Peyer's patch (tissue), 4 donors: ENCODE measurements around the gene MAML2. TPM values are rescaled to one million over a fixed set of nuclear protein-coding genes. Genes with fewer than 3 reads are reported as not detected.
A peak's percentile ranks its signal among the peaks of the same experiment; 100 is the strongest.

Experiments used
- DNase-seq, 3 donors: peaks; one replicate each; pipeline ENCODE4 v3.0.0-alpha.2; 2017 to 2019
- H3K27ac ChIP-seq, 4 donors: fragments of 200-600 bp; sonication (generic); one replicate each; pipeline ENCODE4 v1.5.1; 2016 to 2019
- H3K27me3 ChIP-seq, 2 donors: fragments of 200-600 bp; sonication (generic); one replicate each; pipeline ENCODE4 v1.5.1; 2019
- H3K36me3 ChIP-seq, 3 donors: fragments of 200-600 bp; sonication (generic); one replicate each; pipeline ENCODE4 v1.5.1; 2016 to 2019
- H3K4me1 ChIP-seq, 4 donors: fragments of 200-600 bp; sonication (generic); one replicate each; pipeline ENCODE4 v1.5.1; 2016 to 2019
- H3K4me3 ChIP-seq, 4 donors: fragments of 200-600 bp; sonication (generic); 1 replicate in 3 of 4; 2 replicates in 1 of 4; pipeline ENCODE4 v1.5.1; 2016 to 2019; ENCODE audit warnings: mild to moderate bottlenecking in 1 of 4
- H3K9me3 ChIP-seq, 4 donors: fragments of 200-600 bp; sonication (generic); one replicate each; pipeline ENCODE4 v1.5.1; 2016 to 2019; ENCODE audit warnings: mild to moderate bottlenecking in 1 of 4
- POLR2A ChIP-seq, 2 donors: fragments of 450-650 bp; IDR thresholded peaks; one replicate each; pipeline ENCODE4 v1.5.1; 2017; ENCODE audit warnings: antibody characterized with exemption in 2 of 2, mild to moderate bottlenecking in 2 of 2, moderate library complexity in 2 of 2
- total RNA-seq, 4 donors: library from RNA; depleted of rRNA; stranded (reverse); fragments of >200 nt; gene quantifications; one replicate each; pipeline ENCODE4 v1.1.0, GENCODE V29; 2016
- TF ChIP-seq, protein P1 (sequence below), 6 experiments: fragments of 450-650 bp in 4 of 6; fragments of 200-600 bp in 2 of 6; sonication (generic) in 1 of 6; IDR thresholded peaks; one replicate each; pipeline ENCODE4 v1.5.1; 2017 to 2019; ENCODE audit warnings: antibody characterized with exemption in 6 of 6, mild to moderate bottlenecking in 3 of 6, moderate library complexity in 1 of 6

The MAML2 gene
- total RNA-seq, 4 donors from 2014 or later, result 8.4 to 60.2 (median 22.7) TPM

DNA sequence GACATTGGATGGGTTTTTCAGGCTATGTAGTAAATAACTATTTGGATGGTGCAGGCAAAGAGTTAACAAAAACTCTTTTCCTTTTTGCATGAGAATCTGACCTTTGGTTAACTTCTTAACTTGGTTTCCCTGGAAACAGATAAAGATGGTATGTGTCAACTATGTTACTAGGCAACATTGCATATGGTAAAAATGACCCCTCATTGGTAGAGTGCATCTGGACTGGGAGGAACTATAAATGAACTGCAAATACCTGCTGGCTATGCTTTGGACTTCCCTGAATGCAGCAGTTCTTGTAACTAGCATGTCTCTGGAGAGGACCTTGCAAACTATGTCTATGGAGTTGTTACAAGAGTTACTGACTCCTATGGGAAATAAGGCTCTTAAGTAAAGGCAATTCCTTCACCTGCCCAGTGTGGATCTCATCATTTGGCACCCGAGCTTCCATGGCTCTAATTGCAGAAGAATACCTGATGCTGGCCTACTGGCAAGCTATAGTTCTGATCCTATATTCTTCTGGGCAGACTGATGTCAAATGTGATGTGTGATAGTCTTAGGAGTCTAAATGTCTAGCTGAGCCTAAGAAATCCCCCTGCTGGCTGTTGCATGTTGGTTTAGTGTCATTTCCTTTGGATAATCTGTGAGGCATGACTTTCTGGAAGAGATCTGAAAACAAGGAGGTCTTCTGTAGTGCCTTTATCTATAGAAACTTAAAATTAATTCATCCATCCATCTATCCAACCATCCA is 292.4 kb downstream of the MAML2 start:
- Histone ChIP-seq H3K27me3 (no peaks in the 10 kb centered on the region), H3K4me1 (no peaks in the 10 kb centered on the region), H3K36me3 (no peaks in the 10 kb centered on the region), H3K9me3 (no peaks in the 10 kb centered on the region), H3K27ac (no peak overlapping the region), H3K4me3 (no peak overlapping the region)
- TF ChIP-seq POLR2A (IDR thresholded peaks at IDR 0.05), result no peak
- no peak for DNase-seq

DNA sequence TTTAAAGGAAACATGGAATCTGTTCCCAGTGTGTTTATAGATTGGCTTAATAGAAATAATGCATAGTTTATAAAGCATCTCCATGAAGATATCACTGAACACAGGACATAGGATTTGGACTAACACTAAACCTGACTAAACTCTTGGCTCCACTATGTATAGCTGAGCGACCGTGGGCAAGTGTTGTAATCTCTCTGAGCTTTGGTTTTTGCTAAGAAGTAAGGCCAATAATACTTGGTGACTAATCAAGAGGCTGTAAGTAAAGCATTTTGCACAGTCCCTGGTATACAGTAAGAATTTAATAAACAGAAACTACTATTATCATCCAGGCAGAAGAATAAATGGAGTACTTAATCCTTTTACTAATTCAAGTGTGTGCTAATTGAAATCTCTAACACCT is 293.6 kb downstream of the MAML2 start:
- H3K4me1 ChIP-seq, result no peaks in the 10 kb centered on the region
- no peak overlapping the region for H3K4me3 ChIP-seq
- H3K9me3 ChIP-seq, result no peaks in the 10 kb centered on the region
- no peak overlapping the region for H3K27ac ChIP-seq
- no peak for DNase-seq
- H3K36me3 ChIP-seq, result no peaks in the 10 kb centered on the region
- H3K27me3 ChIP-seq, result no peaks in the 10 kb centered on the region
- TF ChIP-seq, protein P1, sequence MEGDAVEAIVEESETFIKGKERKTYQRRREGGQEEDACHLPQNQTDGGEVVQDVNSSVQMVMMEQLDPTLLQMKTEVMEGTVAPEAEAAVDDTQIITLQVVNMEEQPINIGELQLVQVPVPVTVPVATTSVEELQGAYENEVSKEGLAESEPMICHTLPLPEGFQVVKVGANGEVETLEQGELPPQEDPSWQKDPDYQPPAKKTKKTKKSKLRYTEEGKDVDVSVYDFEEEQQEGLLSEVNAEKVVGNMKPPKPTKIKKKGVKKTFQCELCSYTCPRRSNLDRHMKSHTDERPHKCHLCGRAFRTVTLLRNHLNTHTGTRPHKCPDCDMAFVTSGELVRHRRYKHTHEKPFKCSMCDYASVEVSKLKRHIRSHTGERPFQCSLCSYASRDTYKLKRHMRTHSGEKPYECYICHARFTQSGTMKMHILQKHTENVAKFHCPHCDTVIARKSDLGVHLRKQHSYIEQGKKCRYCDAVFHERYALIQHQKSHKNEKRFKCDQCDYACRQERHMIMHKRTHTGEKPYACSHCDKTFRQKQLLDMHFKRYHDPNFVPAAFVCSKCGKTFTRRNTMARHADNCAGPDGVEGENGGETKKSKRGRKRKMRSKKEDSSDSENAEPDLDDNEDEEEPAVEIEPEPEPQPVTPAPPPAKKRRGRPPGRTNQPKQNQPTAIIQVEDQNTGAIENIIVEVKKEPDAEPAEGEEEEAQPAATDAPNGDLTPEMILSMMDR (IDR thresholded peaks at IDR 0.05), result no peak
- no peak for TF ChIP-seq POLR2A (IDR thresholded peaks at IDR 0.05)

DNA sequence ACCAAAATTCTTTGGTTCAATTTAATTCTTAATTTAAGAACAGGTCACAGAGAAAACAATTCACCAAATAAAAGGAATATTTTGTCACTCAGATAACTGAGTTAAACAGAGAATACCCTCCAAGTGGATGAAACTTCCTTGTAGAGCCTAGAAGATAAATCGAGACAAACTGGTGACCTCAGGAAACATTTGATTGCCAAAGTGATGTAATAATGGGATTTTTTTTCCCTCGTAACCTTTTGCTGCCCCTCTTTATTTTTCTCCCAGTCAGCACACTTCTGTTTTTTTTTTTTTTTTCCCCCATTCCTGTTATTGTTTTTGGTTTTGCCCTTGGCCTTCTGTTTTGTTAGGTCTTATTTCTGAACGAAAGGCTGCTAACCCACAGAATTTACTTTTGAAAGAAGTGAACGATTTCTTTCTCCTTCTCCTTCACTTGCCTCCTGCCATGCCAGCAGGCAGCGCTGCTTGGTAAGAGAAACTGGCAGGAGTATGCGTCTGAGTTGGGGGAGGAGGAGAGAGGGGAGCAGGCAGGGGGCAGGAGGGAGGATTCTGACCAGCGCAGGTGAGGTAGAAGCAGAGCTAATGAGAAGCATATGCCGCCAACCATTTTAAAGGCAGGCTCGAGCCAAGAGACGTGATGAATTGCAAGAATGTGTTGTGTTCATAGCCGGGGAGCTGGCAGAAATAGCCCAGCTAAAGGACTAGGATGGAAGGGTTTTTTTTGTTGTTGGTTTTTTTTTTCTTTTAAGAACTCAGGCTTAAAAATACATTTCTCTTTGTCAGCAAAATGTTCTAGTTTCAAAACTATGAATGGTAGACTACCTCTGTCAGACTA is 297.2 kb downstream of the MAML2 start:
- no peak for DNase-seq
- H3K27me3 ChIP-seq, result no peaks in the 10 kb centered on the region
- no peaks in the 10 kb centered on the region for H3K9me3 ChIP-seq
- H3K36me3 ChIP-seq, result no peaks in the 10 kb centered on the region
- H3K4me3 ChIP-seq, result peak overlapping the region in 1 of 4 donors; percentile 4
- no peak for TF ChIP-seq POLR2A (IDR thresholded peaks at IDR 0.05)
- TF ChIP-seq, protein P1 (IDR thresholded peaks at IDR 0.05), result no peak
- H3K4me1 ChIP-seq, result no peaks in the 10 kb centered on the region
- peak overlapping the region in 1 of 4 donors; percentile 38 for H3K27ac ChIP-seq

DNA sequence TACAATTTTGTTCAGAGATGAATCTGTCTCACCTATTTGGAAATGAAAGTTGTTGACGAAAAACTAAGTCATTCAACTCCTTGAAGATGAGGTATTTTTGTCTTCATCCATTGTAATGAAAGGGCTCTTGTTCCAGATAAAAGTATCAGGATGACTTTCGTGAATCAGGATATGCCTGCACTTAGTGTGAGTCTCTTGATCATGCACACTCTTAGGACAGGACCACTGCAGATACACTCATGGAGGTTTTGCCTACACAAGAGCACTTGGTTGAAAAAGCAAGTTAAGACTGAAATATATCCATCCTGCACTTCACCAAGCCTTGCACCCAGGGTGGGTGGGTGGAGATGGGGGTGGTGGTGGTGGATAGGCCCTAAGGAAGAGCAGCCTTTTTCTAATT is 298.2 kb downstream of the MAML2 start:
- no peak overlapping the region for H3K4me3 ChIP-seq
- H3K27ac ChIP-seq, result no peak overlapping the region
- TF ChIP-seq, protein P1 (IDR thresholded peaks at IDR 0.05), result no peak
- no peak for TF ChIP-seq POLR2A (IDR thresholded peaks at IDR 0.05)
- H3K27me3 ChIP-seq, result no peaks in the 10 kb centered on the region
- H3K9me3 ChIP-seq, result no peaks in the 10 kb centered on the region
- H3K36me3 ChIP-seq, result no peaks in the 10 kb centered on the region
- no peak for DNase-seq
- H3K4me1 ChIP-seq, result no peaks in the 10 kb centered on the region

DNA sequence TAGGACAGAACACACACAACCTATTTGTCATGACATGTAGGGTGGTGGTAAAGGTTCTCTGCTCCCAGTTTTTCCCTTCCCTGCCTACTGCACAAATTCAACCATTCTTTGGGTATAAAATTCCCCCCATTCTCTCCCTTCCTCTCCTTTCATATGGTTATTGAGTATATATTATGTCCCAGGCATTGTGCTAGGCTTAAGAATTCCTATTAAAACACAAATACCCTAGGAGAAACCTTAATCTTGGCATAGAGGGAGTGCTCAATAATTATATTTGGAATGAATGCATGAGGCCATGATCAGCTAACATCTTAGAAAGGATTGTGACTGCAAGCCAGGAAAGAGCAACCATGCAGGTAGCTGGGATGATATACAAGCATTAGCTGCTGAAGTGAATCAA is 298.7 kb downstream of the MAML2 start:
- DNase-seq, result no peak
- TF ChIP-seq POLR2A (IDR thresholded peaks at IDR 0.05), result no peak
- TF ChIP-seq, protein P1 (IDR thresholded peaks at IDR 0.05), result no peak
- Histone ChIP-seq H3K4me3 (no peak overlapping the region), H3K9me3 (no peaks in the 10 kb centered on the region), H3K27ac (no peak overlapping the region), H3K36me3 (no peaks in the 10 kb centered on the region), H3K4me1 (no peaks in the 10 kb centered on the region), H3K27me3 (no peaks in the 10 kb centered on the region)

DNA sequence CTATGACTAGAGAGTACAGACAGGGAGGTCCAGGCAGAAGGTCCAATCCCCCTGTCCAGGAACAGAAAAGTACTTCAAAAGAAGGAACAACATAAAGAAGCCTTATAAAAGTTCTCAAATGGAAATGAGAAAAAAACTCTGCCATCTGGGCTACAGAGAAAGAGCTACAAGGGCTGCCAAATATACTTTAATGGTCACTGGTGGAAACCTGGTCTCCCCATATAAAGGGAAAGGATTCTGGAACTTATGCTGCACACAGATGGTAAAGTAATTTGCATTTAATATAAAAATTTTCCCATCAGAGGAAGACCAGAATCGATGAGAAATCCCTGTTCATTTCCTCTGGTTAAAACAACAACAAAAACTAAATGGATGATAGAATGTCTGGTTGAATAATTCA is 299.7 kb downstream of the MAML2 start:
- H3K9me3 ChIP-seq, result no peaks in the 10 kb centered on the region
- H3K4me1 ChIP-seq, result no peaks in the 10 kb centered on the region
- DNase-seq, result no peak
- H3K4me3 ChIP-seq, result no peak overlapping the region
- no peaks in the 10 kb centered on the region for H3K36me3 ChIP-seq
- no peak overlapping the region for H3K27ac ChIP-seq
- H3K27me3 ChIP-seq, result no peaks in the 10 kb centered on the region
- TF ChIP-seq POLR2A (IDR thresholded peaks at IDR 0.05), result no peak
- TF ChIP-seq, protein P1 (IDR thresholded peaks at IDR 0.05), result no peak
